Left lobe of liver (tissue), 2 donors: ENCODE results near the gene NPAS3. TPM values are rescaled to one million over a fixed set of nuclear protein-coding genes. Genes with fewer than 3 reads are reported as not detected.

Source experiments
- ATAC-seq: fragments of 200-7000 bp; cut with Tn5 transposase; one replicate; pipeline ENCODE4 v1.9.1; 2020; ENCODE audit warnings: mild to moderate bottlenecking, moderate library complexity
- DNase-seq: peaks from one replicate; pipeline ENCODE4 v3.0.0-alpha.2; 2020; ENCODE audit warnings: low spot score
- total RNA-seq: library from RNA; stranded (reverse); gene quantifications from one replicate; pipeline ENCODE4 v1.2.1, GENCODE V29; 2021
- donor health status: DM: no; HTN: no; CAD: no; lungs with moderate emphysema.
- donor health status: DM: no; HTN: yes; CAD: no.

The NPAS3 gene
- total RNA-seq, 1 donor from 2014 or later: not detected

- DNase-seq: no peak
- no peak for ATAC-seq
Observed at GRCh38 chr14:33150666-33151428, 212.2 kb downstream of the NPAS3 start.

- no peak for DNase-seq
- no peak for ATAC-seq
Observed at GRCh38 chr14:33163109-33163508, 224.4 kb downstream of the NPAS3 start.

DNA sequence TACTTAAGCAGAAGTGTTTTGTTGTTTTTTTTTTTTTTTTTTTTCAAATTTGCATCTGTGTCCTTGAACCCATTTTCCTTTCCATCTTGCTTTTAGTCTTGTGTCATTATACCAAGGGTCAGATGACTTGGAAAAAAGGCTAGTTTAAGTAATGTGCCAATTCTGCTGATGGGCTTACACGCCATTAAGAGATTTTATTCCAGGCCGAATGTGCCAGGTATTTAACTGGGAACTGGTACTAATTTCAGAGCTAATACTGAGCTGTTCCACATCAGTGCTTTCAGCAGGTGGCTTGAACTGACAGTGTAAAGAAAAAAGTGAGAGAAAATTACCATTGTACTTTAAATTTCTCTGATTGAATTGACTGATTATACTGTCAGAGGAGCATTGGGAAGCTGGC lies 224.9 kb downstream of the NPAS3 start:
- no peak for ATAC-seq
- DNase-seq: no peak

DNA sequence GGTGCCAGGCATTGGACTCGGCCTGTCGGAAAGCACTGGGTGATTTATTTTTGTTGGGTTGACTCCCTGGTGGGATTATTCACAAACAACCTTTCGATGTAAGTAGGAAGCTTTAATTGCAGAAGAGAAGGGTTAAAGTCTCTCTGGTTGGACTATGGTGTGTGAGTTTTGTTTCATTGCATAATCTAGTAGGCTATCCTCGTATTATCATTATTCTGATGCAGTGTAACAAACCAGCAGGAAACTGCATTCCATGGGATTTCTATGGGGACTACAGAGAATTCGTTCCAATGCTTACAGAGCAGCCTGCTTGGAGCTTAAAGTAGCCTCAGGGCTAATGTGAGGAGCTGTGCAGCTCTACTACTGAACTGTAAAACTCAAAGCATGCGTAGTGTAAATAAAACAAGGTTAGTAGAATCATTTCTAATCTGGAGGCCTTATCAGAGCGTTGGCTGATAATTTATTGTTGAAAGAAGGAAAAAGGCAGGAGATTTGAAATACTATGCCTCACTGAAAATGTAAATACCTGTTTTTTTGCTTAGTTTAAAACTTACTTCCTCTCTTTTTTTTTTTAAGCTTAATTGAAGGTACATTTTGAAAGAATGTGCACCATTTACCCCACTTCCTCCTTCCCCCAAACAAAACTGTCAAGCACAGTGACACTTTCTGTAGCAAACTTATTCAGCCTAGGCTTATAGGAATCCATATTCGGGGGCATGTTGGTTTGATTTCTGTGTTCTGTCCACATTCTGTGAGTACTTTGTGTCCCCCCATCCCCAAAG lies 226.7 kb downstream of the NPAS3 start:
- DNase-seq (no peak), ATAC-seq (no peak)

DNA sequence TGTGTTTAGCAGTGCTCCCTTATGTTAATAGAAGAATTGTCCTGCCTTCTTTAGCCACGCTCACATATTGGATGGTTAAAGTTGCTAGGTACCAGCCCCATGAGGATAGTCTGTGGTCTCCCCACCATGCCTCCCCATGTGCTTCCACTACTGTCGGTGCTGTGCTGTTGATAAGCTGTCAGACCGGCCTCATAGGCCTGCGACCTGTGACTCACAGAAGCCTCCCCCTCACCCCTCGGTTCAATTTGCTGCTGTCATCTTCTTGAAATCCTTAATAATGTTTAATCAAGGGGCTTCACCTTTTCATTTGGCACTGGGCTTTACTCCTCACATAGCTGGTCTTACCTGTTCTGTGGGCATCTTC lies 227.2 kb downstream of the NPAS3 start:
- DNase-seq (no peak), ATAC-seq (no peak)

GRCh38 chr14:33175951-33176350 lies 237.3 kb downstream of the NPAS3 start:
- ATAC-seq (no peak), DNase-seq (no peak)

- ATAC-seq (no peak), DNase-seq (no peak)
Observed at GRCh38 chr14:33184587-33184986, 245.9 kb downstream of the NPAS3 start.

DNA sequence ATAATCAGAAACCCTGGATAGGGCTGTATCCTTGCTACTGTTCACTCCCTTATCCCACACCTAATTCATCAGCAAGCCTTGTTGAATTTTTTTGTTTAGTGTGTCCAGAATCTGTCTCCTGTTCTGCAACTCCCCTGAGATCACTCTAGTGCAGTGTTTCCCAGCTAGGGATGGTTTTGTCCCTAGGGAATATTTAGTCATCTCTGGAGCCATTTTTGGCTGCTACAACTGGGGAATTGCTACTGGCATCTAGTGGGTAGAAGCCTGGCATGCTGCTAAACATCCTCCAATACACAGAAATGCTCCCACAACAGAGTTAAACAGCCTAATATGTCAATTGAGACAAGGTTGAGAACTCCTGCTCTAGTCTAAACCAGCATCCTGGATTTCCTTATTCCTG lies 248.0 kb downstream of the NPAS3 start:
- DNase-seq (no peak), ATAC-seq (no peak)

GRCh38 chr14:33188880-33189279 lies 250.2 kb downstream of the NPAS3 start:
- no peak for DNase-seq
- no peak for ATAC-seq

DNA sequence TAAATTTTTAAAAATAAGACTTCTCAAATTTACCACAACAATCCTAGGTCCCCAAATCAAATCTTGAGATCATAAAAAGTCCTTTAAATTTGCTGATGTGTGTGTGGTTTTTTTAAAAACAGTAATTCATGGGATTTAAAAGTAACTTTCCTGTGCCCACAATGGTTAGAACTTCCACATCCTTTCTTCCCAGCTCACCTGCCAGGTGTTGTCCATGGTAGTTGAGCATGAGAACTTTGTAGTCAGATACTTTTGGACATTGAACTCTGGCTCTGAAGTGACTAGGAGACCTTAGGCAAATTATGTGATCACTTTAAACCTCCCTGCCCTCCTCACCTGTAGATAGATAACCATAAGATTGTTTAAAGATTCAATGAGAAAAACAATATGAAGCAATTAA lies 253.2 kb downstream of the NPAS3 start:
- DNase-seq (no peak), ATAC-seq (no peak)

DNA sequence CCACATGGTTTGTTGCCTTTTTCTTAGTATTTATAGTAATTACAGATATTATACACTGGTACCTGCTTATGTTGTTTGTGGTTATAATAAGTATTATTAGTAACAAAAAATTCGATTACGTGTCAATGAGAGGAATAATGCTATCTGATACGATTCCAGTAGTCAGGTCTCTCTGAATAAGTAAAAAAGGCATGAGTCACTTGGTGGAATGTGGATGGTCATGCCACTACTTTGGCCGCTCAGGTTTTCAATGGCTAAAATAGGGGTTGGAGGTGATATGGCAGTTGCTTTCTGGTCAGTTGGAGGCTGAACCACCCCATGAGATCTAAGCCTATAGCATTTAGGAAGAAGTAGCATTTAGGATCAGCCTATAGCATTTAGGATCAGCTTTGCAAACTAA lies 255.9 kb downstream of the NPAS3 start:
- DNase-seq (no peak), ATAC-seq (no peak)

GRCh38 chr14:33198684-33199083 lies 260.0 kb downstream of the NPAS3 start:
- DNase-seq (no peak), ATAC-seq (no peak)

DNA sequence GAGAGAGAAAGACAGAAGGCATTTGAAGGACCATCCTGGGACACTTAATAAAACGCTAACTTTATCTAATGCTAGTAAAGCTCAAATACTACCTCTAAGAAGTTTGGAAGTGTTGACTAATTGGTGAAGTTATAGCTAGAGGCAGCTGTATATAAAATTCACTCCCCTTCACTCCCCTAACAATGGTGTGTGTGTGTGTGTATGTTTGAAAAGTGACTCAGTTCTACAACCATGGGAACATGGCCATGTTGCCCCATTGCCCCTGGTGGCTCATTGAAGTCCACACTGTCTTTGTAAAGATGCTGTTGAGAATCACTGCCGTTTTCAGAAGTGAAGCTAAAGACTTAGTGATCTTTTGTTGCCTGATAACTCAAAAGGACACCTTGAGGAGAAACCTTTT lies 262.4 kb downstream of the NPAS3 start:
- ATAC-seq (no peak), DNase-seq (no peak)

- DNase-seq: no peak
- no peak for ATAC-seq
Observed at GRCh38 chr14:33206981-33207380, 268.3 kb downstream of the NPAS3 start.

DNA sequence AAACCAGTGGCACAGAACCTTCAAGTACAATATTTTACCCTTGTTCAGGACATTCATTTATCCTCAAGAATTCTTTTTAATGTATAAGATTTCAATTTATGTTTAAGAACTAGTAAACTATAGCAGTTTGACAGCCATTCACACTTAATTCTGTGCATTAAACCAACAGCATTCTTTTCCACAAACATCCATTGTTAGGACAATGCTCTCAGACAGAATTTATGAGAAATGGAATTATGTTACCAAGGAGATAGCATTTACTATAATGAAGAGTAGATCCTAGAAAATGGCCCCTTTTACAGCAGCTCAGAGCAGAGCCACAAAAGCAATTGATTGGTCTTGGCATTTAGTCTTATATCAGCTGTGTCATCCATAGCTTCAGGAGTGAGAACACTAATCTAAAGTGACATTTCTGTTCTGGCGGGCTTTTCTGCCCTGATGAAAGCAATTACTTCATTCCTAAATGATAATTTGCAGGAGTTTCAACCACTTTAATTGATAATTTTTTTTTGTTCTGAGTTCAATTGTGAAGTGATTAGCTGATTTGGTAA lies 268.9 kb downstream of the NPAS3 start:
- no peak for ATAC-seq
- DNase-seq: no peak

GRCh38 chr14:33210311-33210710 lies 271.6 kb downstream of the NPAS3 start:
- DNase-seq (no peak), ATAC-seq (no peak)

DNA sequence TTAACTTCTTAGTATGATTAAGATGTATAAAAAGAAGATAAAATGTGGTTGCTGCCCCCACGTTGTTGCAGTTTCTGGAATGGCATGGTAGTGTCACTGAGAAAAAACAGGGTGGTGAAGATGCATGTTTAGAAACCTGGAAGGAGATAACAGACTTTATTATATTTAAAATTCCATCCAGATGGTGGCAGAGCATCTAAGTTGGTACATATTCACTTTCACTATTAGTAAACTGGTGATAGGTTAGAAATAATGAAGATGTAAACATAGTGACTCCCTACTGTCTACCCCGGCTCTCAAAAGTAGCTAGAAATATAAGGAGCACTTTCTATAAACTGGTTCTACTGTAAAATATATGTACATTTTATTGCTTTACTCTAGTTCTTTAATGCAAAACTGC lies 279.3 kb downstream of the NPAS3 start:
- ATAC-seq (no peak), DNase-seq (no peak)

DNA sequence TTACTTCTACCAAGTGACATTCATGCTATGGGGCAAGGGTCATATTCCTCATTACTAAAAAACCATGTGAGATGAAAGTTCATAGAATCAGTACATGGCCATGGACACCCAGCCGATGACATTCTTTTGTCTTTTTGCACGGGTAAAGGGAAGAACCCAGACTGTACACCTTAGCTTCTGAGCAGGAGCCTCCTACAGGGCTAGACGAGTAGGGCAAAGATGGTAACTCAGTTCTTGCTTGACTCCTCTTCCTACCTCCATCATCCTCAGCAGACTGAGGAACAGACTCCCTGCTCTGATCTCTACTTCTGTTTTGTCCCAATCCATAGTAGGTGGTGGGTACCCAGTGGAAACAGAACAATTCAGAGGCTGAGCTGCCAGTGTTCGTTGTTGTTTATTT lies 281.3 kb downstream of the NPAS3 start:
- ATAC-seq (no peak), DNase-seq (no peak)

DNA sequence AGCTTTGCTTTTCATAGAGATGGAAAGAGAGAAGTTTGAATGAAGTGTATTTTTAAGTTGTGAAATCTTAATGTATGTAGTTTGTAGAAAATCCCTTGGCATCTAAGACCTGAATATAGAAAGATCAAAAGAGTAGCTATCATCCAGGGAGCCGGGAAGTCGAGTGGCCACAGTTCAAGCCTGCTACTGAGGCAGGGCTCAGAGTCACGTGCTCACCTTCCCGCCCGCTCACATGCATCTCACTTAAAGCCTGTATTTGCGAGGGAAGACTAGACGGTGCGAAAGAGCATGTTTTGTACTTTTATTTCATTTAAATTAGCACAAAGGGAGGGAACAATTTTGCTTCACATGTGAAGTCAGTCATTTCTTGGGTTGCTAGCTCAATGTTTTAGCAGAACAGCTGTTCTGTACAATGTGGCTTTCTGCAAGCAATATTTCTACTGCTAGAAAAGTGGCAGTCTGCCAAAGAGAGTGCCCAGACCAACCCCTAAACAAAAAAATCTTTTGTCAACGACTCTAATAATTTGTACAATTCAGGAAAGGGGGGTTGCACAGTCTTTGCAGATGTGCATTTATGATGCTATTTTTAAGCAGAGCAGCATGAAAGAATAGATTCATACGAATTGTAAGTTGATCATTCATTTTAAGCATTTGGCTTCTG lies 290.7 kb downstream of the NPAS3 start:
- DNase-seq (no peak), ATAC-seq (no peak)

DNA sequence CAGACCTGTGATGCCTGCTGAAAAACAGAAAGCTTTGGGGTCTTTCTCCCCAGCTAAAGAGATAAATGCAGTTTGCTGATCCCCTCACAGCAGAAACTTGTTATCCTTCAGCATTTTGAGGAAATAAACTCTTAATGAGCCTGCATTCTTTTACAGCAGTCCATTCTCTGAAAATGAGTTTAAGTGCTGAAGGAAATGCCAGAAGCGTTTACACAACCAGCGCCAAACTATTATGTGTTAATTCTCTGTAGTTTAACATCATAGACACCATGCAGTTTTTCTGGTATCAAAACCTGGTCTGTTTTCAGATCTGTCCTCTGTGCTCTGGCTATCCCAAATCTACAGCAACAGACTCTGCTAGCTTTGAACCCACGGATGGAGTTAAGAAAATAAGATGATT lies 291.3 kb downstream of the NPAS3 start:
- ATAC-seq (no peak), DNase-seq (no peak)

GRCh38 chr14:33232031-33232430 lies 293.4 kb downstream of the NPAS3 start:
- DNase-seq: no peak
- no peak for ATAC-seq
